Tibial artery (tissue), 4 donors: ENCODE measurements around the gene CXCL11.

Source experiments
- DNase-seq, 2 donors: peaks; one replicate each; pipeline ENCODE4 v3.0.0-alpha.2; 2019
- H3K27ac ChIP-seq, 2 donors: fragments of 200-600 bp; sonication (generic) in 1 of 2; 1 replicate in 1 of 2; 2 replicates in 1 of 2; pipeline ENCODE4 v1.5.1; 2018 to 2019; ENCODE audit warnings: mild to moderate bottlenecking in 1 of 2
- H3K27me3 ChIP-seq, 2 donors: fragments of 200-600 bp; sonication (generic) in 1 of 2; one replicate each; pipeline versions ENCODE4 v1.5.1 to v1.6.0; 2016 to 2019
- H3K36me3 ChIP-seq, 3 donors: fragments of 200-600 bp; sonication (generic) in 2 of 3; one replicate each; pipeline ENCODE4 v1.5.1; 2016 to 2019; ENCODE audit warnings: mild to moderate bottlenecking in 2 of 3
- H3K4me1 ChIP-seq, 4 donors: fragments of 200-600 bp; sonication (generic) in 2 of 4; 1 replicate in 3 of 4; 2 replicates in 1 of 4; pipeline ENCODE4 v1.5.1; 2016 to 2019
- H3K4me3 ChIP-seq, 2 donors: fragments of 200-600 bp; sonication (generic) in 1 of 2; 1 replicate in 1 of 2; 2 replicates in 1 of 2; pipeline ENCODE4 v1.5.1; 2018 to 2019; ENCODE audit warnings: mild to moderate bottlenecking in 2 of 2
- H3K9me3 ChIP-seq, 3 donors: fragments of 200-600 bp; sonication (generic) in 1 of 3; one replicate each; pipeline ENCODE4 v1.5.1; 2016 to 2019
- CTCF ChIP-seq, 2 experiments: fragments of 200-600 bp in 1 of 2; fragments of 450-650 bp in 1 of 2; IDR thresholded peaks; one replicate each; pipeline ENCODE4 v1.5.1; 2017 to 2019; ENCODE audit warnings: antibody characterized with exemption in 2 of 2, mild to moderate bottlenecking in 1 of 2, moderate library complexity in 1 of 2
- intact Hi-C: fragments of 100-400 bp; cut with DNase I; formaldehyde crosslinking; loops from one replicate; pipeline ENCODE4 v1.15.0; 2023; ENCODE audit warnings: low total_unique reads

CXCL11 gene

GRCh38 chr4:76035799-76036380, at the start of gene CXCL11:
Gene CXCL11 (minus strand): TSS chr4:76036070. CDS start chr4:76035987, 83 bp downstream.
- no peaks in the 10 kb centered on the region for H3K4me1 ChIP-seq
- no peak for DNase-seq
- intact Hi-C loops = no loop called here

GRCh38 chr4:76084542-76084941, 48.7 kb upstream of the CXCL11 start:
- intact Hi-C loops = no loop called here
- no peak for DNase-seq
- no peak for TF ChIP-seq CTCF (IDR thresholded peaks at IDR 0.05)
- Histone ChIP-seq H3K27me3 (no peaks in the 10 kb centered on the region), H3K4me1 (peaks cover 0 to 13% (median 4%) of the 10 kb centered on the region in 4 donors), H3K4me3 (no peak overlapping the region), H3K9me3 (no peaks in the 10 kb centered on the region), H3K36me3 (no peaks in the 10 kb centered on the region), H3K27ac (no peak overlapping the region)

More at GRCh38 chr4:76035799-76036380, at the start of gene CXCL11:
- H3K27me3 ChIP-seq = no peaks in the 10 kb centered on the region
- no peaks in the 10 kb centered on the region for H3K9me3 ChIP-seq
- no peaks in the 10 kb centered on the region for H3K36me3 ChIP-seq
- H3K27ac ChIP-seq = no peak within 1 kb of the TSS
- no peak within 1 kb of the TSS for H3K4me3 ChIP-seq
- no peak for TF ChIP-seq CTCF (IDR thresholded peaks at IDR 0.05)

- Histone ChIP-seq H3K4me3 (no peak overlapping the region), H3K9me3 (no peaks in the 10 kb centered on the region), H3K27ac (no peak overlapping the region), H3K27me3 (no peaks in the 10 kb centered on the region), H3K36me3 (no peaks in the 10 kb centered on the region), H3K4me1 (peaks cover 0 to 13% (median 4%) of the 10 kb centered on the region in 4 donors)
- no peak for TF ChIP-seq CTCF (IDR thresholded peaks at IDR 0.05)
- intact Hi-C loops = no loop called here
- no peak for DNase-seq
Observed at GRCh38 chr4:76083386-76083988, 47.6 kb upstream of the CXCL11 start.

GRCh38 chr4:76078033-76078613, 42.3 kb upstream of the CXCL11 start:
- H3K27ac ChIP-seq = no peak overlapping the region
- no peaks in the 10 kb centered on the region for H3K36me3 ChIP-seq
- no peak overlapping the region for H3K4me3 ChIP-seq
- no peaks in the 10 kb centered on the region for H3K27me3 ChIP-seq
- H3K9me3 ChIP-seq = no peaks in the 10 kb centered on the region
- no peak for DNase-seq
- no peaks in the 10 kb centered on the region for H3K4me1 ChIP-seq
- TF ChIP-seq CTCF (IDR thresholded peaks at IDR 0.05) = no peak
- intact Hi-C loops = no loop called here

GRCh38 chr4:76074993-76075600, 39.2 kb upstream of the CXCL11 start:
- intact Hi-C loops = no loop called here
- no peak for TF ChIP-seq CTCF (IDR thresholded peaks at IDR 0.05)
- Histone ChIP-seq H3K27me3 (no peaks in the 10 kb centered on the region), H3K9me3 (no peaks in the 10 kb centered on the region), H3K27ac (no peak overlapping the region), H3K4me3 (no peak overlapping the region), H3K4me1 (no peaks in the 10 kb centered on the region), H3K36me3 (no peaks in the 10 kb centered on the region)
- DNase-seq = no peak
